Gastrocnemius medialis (tissue), 4 donors: ENCODE results near the gene LRRC4. TPM values are rescaled to one million over a fixed set of nuclear protein-coding genes. Genes with fewer than 3 reads are reported as not detected.

Experiments used
- ATAC-seq, 2 donors: fragments of 150-250 bp; one replicate each; pipeline ENCODE4 v1.9.1; 2016
- DNase-seq, 2 donors: peaks; one replicate each; pipeline ENCODE4 v3.0.0-alpha.2; 2019
- H3K27ac ChIP-seq, 4 donors: fragments of 200-600 bp; sonication (generic); 1 replicate in 1 of 4; 2 replicates in 3 of 4; pipeline ENCODE4 v1.5.1; 2016 to 2018; ENCODE audit warnings: mild to moderate bottlenecking in 2 of 4, moderate library complexity in 1 of 4
- H3K27me3 ChIP-seq, 3 donors: fragments of 200-600 bp; sonication (generic) in 2 of 3; 1 replicate in 1 of 3; 2 replicates in 2 of 3; pipeline versions ENCODE4 v1.5.1 to v1.6.0; 2016 to 2019; ENCODE audit warnings: mild to moderate bottlenecking in 1 of 3, moderate library complexity in 1 of 3
- H3K36me3 ChIP-seq, 2 donors: fragments of 200-600 bp; sonication (generic) in 1 of 2; one replicate each; pipeline ENCODE4 v1.5.1; 2017 to 2018
- H3K4me1 ChIP-seq, 2 donors: fragments of 200-600 bp; sonication (generic) in 1 of 2; one replicate each; pipeline ENCODE4 v1.5.1; 2016 to 2017; ENCODE audit warnings: mild to moderate bottlenecking in 2 of 2
- H3K4me3 ChIP-seq, 4 donors: fragments of 200-600 bp; sonication (generic) in 3 of 4; 1 replicate in 1 of 4; 2 replicates in 3 of 4; pipeline ENCODE4 v1.5.1; 2016 to 2019; ENCODE audit warnings: mild to moderate bottlenecking in 2 of 4
- H3K9me3 ChIP-seq, 3 donors: fragments of 200-600 bp; sonication (generic) in 2 of 3; 1 replicate in 1 of 3; 2 replicates in 2 of 3; pipeline ENCODE4 v1.5.1; 2016 to 2019
- POLR2A ChIP-seq, 2 donors: fragments of 450-650 bp; IDR thresholded peaks; one replicate each; pipeline ENCODE4 v1.6.1; 2017; ENCODE audit warnings: antibody characterized with exemption in 2 of 2, mild to moderate bottlenecking in 2 of 2, moderate library complexity in 2 of 2
- in situ Hi-C, 4 donors: fragments of 200-750 bp; cut with MboI; loops; one replicate each; pipeline versions ENCODE4 v1.15.0 to v1.8.0; 2017; ENCODE audit warnings: low sequenced_read_pairs in 4 of 4
- intact Hi-C: fragments of 100-400 bp; cut with DNase I; formaldehyde crosslinking; loops from one replicate; pipeline ENCODE4 v1.15.1; 2023; ENCODE audit warnings: low total_unique reads
- total RNA-seq, 4 donors: library from RNA; depleted of rRNA; stranded (reverse); fragments of >200 nt; gene quantifications; one replicate each; pipeline versions ENCODE4 v1.1.0 to v1.2.3, GENCODE V29; 2016
- TF ChIP-seq, protein P1 (sequence below), 5 experiments: fragments of 450-650 bp in 3 of 5; fragments of 200-600 bp in 2 of 5; sonication (generic) in 2 of 5; IDR thresholded peaks in 4 of 5; conservative IDR thresholded peaks in 1 of 5; 1 replicate in 4 of 5; 2 replicates in 1 of 5; pipeline ENCODE4 v1.5.1; 2016 to 2019; ENCODE audit warnings: antibody characterized with exemption in 5 of 5, mild to moderate bottlenecking in 3 of 5, moderate library complexity in 3 of 5

Gene LRRC4
- total RNA-seq, 4 donors from 2014 or later, result 0.29 to 4.3 (median 0.96) TPM

DNA sequence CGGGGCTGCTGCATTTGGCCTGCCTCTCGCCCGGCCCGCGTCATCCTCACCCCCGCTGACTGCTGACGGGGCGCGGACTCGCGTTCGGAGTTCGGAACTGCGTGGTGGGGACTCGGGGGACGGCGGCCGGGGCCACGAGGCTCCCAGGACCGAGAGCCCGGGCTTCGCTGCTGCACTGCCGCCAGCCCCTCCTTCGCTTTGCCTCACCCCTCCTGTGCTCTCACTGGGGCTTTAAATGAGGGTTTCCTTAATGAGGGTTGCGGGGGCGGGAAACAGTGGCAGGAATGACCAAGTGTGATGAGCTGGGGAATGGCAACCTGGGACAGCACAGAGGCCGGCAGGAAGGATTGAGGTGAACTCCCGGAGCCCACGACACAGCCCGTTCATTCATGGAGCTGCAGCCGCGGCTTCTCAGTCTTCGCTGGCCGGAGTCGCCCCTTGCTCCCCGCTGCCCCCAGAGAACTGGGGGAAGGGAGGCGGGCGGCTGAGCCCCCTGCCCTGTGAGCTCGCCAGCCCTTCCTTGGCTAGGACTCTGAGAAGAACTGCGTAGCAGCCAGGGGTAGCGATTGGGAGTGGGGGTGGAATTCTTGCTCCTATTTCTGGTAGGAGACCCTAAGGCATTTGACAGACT, 1.5 kb upstream of the LRRC4 start:
- peaks cover 0 to 3% (median 0%) of the 10 kb centered on the region in 3 donors for H3K27me3 ChIP-seq
- DNase-seq (no peak), ATAC-seq (peak in 1 of 2 donors; percentile 9)
- H3K9me3 ChIP-seq, result no peaks in the 10 kb centered on the region
- in situ Hi-C loops, result no loop called here
- H3K27ac ChIP-seq, result no peak overlapping the region
- TF ChIP-seq POLR2A (IDR thresholded peaks at IDR 0.05), result no peak
- TF ChIP-seq, protein P1, sequence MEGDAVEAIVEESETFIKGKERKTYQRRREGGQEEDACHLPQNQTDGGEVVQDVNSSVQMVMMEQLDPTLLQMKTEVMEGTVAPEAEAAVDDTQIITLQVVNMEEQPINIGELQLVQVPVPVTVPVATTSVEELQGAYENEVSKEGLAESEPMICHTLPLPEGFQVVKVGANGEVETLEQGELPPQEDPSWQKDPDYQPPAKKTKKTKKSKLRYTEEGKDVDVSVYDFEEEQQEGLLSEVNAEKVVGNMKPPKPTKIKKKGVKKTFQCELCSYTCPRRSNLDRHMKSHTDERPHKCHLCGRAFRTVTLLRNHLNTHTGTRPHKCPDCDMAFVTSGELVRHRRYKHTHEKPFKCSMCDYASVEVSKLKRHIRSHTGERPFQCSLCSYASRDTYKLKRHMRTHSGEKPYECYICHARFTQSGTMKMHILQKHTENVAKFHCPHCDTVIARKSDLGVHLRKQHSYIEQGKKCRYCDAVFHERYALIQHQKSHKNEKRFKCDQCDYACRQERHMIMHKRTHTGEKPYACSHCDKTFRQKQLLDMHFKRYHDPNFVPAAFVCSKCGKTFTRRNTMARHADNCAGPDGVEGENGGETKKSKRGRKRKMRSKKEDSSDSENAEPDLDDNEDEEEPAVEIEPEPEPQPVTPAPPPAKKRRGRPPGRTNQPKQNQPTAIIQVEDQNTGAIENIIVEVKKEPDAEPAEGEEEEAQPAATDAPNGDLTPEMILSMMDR (IDR thresholded peaks at IDR 0.05 in 4 of 5, conservative IDR thresholded peaks at IDR 0.05 in 1 of 5), result no peak
- H3K36me3 ChIP-seq, result no peaks in the 10 kb centered on the region
- intact Hi-C loops, result loop anchor here (5.0 to 10.0 kb wide), 3 partner anchors 172 to 445 kb away; partner anchors contain the start of genes ARF5 and GCC1
- H3K4me1 ChIP-seq, result peaks cover 3 to 8% of the 10 kb centered on the region in 2 donors
- H3K4me3 ChIP-seq, result peak overlapping the region; percentile 45 to 70 (median 56)

DNA sequence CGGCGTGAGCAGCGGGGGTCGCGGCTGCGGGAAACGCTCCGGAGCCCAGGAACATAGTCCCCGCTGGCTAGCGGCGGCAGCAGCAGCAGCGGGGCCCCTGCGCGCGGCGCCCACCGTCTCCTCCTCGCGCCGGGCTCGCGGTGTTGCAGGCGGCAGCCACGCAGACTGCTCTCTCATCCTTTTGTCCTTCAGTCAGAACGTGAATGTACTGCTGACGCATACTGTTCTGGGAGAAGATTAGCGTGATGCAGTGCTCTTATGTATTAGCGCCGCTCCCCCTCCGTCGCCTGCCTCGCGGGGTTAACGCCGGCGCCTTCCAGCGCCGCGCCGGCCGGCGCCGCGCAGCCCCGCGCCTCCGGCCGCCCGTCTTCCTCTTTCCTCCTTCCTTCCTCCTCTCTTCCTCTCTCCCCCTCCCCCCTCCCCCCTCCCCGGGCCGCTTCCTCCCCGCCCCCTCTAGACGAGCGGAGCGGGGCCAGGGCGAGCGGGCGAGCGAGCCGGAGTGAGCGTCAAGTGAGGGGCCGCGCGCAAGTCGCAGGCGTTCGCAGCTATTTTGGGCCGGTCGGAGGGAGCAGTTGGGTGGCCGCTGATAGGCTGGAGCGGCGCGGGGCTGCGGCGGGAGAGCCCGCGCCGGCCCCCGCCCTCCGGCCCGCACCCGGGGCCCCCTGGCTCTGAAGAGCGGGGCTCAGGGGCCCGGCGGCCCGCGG, 816 bp upstream of the LRRC4 start:
- intact Hi-C loops, result loop anchor here (5.0 to 10.0 kb wide), 3 partner anchors 173 to 445 kb away; partner anchors contain the start of genes ARF5 and GCC1
- Histone ChIP-seq H3K27ac (no peak overlapping the region), H3K36me3 (no peaks in the 10 kb centered on the region), H3K4me1 (peaks cover 3 to 8% of the 10 kb centered on the region in 2 donors), H3K27me3 (peaks cover 0 to 3% (median 0%) of the 10 kb centered on the region in 3 donors), H3K4me3 (peak overlapping the region; percentile 45 to 70 (median 56)), H3K9me3 (no peaks in the 10 kb centered on the region)
- in situ Hi-C loops, result no loop called here
- TF ChIP-seq, protein P1 (IDR thresholded peaks at IDR 0.05 in 4 of 5, conservative IDR thresholded peaks at IDR 0.05 in 1 of 5), result peak in 2 of 5 experiments; percentile 13 to 30
- TF ChIP-seq POLR2A (IDR thresholded peaks at IDR 0.05), result peak; percentile 22 to 23
- ATAC-seq, result peak; percentile 80 to 90
- DNase-seq, result peak in 1 of 2 donors; percentile 25

DNA sequence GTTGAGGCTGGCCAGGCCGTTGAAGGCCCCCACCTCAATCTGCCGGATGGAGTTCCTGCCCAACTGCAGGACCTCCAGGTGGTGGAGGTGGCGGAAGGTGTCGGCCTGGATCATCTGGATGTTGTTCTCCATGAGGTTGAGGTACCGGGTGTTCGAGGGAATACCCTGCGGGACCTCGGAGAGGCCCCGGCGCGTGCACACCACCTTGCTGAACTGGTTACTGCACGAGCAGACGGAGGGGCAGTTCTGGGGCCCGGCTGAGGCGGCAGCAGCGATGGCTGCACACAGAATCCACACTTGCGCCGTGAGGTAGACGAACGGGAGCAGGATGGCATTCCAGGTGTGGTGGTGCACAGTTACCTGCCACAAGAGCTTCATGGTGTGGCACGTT, 979 bp downstream of the LRRC4 start:
- Histone ChIP-seq H3K4me1 (peaks cover 8 to 18% of the 10 kb centered on the region in 2 donors), H3K27me3 (peaks cover 0 to 3% (median 0%) of the 10 kb centered on the region in 3 donors), H3K36me3 (no peaks in the 10 kb centered on the region), H3K9me3 (no peaks in the 10 kb centered on the region), H3K27ac (no peak overlapping the region), H3K4me3 (peak overlapping the region in 2 of 4 donors; percentile 45 to 57)
- intact Hi-C loops (loop anchor here (5.0 to 10.0 kb wide), 3 partner anchors 175 to 443 kb away; partner anchors contain the start of genes ARF5 and GCC1), in situ Hi-C loops (no loop called here)
- no peak for TF ChIP-seq POLR2A (IDR thresholded peaks at IDR 0.05)
- TF ChIP-seq, protein P1 (IDR thresholded peaks at IDR 0.05 in 4 of 5, conservative IDR thresholded peaks at IDR 0.05 in 1 of 5), result no peak
- no peak for DNase-seq
- no peak for ATAC-seq

DNA sequence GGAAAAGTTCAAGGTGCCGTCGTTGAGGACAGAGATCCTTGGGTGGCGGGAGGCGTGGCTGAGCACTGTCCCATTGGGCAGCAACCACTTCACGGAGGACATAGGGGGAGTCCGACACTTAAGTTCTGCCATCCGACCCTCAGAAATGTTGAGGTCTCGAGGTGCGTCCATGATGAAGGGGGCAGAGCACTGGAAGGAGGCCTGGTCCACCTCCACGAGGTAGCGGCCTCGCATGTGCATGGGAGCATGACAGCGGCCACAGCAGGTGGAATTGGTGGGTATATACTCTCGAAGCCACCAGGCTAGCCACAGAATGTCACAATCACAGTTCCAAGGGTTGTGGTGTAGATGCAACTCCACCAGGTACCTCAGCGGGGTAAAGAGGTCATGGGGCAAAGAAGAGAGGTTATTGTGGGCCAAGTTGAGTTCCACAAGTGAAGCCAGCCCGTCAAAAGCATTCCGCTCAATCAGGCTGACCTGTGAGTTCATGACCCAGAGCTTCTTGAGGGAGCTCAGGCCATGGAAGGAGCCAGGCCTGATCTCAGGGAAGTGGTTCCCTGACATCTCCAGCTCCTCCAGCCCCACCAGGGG, 1.7 kb downstream of the LRRC4 start:
- ATAC-seq, result no peak
- peaks cover 0 to 3% (median 0%) of the 10 kb centered on the region in 3 donors for H3K27me3 ChIP-seq
- H3K36me3 ChIP-seq, result no peaks in the 10 kb centered on the region
- no peak for DNase-seq
- intact Hi-C loops, result no loop called here
- TF ChIP-seq, protein P1 (IDR thresholded peaks at IDR 0.05 in 4 of 5, conservative IDR thresholded peaks at IDR 0.05 in 1 of 5), result no peak
- TF ChIP-seq POLR2A (IDR thresholded peaks at IDR 0.05), result no peak
- no peaks in the 10 kb centered on the region for H3K9me3 ChIP-seq
- in situ Hi-C loops, result no loop called here
- no peak overlapping the region for H3K4me3 ChIP-seq
- peaks cover 8 to 15% of the 10 kb centered on the region in 2 donors for H3K4me1 ChIP-seq
- no peak overlapping the region for H3K27ac ChIP-seq
